Keratinocyte (primary cell): ENCODE results near the gene ENTHD1.

ENCODE experiments used
- CTCF ChIP-seq, 3 experiments: IDR thresholded peaks in 1 of 3; conservative IDR thresholded peaks in 1 of 3; optimal IDR thresholded peaks in 1 of 3; 2 replicates in 2 of 3; 3 replicates in 1 of 3; pipeline versions ENCODE3 to v1.5.1; 2011; ENCODE audit warnings: low read length in 3 of 3, mild to moderate bottlenecking in 3 of 3, moderate library complexity in 2 of 3, control low read depth in 1 of 3, inconsistent platforms in 1 of 3; ENCODE audit not compliant: insufficient read depth in 2 of 3; ENCODE audit errors: extremely low read depth in 1 of 3
- EZH2 ChIP-seq: IDR thresholded peaks from one replicate; pipeline ENCODE4 v1.6.1; 2012; ENCODE audit warnings: inconsistent platforms, mild to moderate bottlenecking, low read length, moderate library complexity

- TF ChIP-seq EZH2: no peak
- TF ChIP-seq CTCF (optimal IDR thresholded peaks at IDR 0.05 in 1 of 3, IDR thresholded peaks at IDR 0.05 in 1 of 3, conservative IDR thresholded peaks at IDR 0.05 in 1 of 3; ENCODE audit: extremely low read depth in 1 of 3, insufficient read depth in 2 of 3, low read length in 3 of 3): no peak
Observed at GRCh38 chr22:39833093-39833492, 60.5 kb downstream of the ENTHD1 start.
